Measurements from ENCODE around the gene ARAP2.
A peak's percentile ranks its signal among the peaks of the same experiment; 100 is the strongest.

Gene ARAP2

GRCh38 chr4:36290641-36291040 is 46.3 kb upstream of the ARAP2 start:
- Histone ChIP-seq H3K4me3 (ENCODE audit: low read length, poor library complexity, severe bottlenecking) (no peak overlapping the region), H3K4me1 (ENCODE audit: insufficient read depth, low read length, poor library complexity, severe bottlenecking) (peaks cover 19% of the 10 kb centered on the region), H3K9me3 (ENCODE audit: insufficient read depth, low read depth, low read length) (no peaks in the 10 kb centered on the region), H3K27me3 (ENCODE audit: insufficient read depth, low read length, poor library complexity, severe bottlenecking) (no peaks in the 10 kb centered on the region), H3K4me2 (ENCODE audit: low read depth, low read length, poor library complexity, severe bottlenecking) (no peak overlapping the region), H3F3A (ENCODE audit: low read depth) (no peaks in the 10 kb centered on the region), H2AFZ (ENCODE audit: low read length) (no peak overlapping the region), H3K79me2 (ENCODE audit: insufficient read depth, low read length) (no peaks in the 10 kb centered on the region), H3K36me3 (ENCODE audit: insufficient read depth, low read length) (no peaks in the 10 kb centered on the region), H3K9me2 (replicated peaks; ENCODE audit: low read depth, low read length) (no peaks in the 10 kb centered on the region), H4K20me1 (ENCODE audit: insufficient read depth, low read length, poor library complexity, severe bottlenecking) (no peaks in the 10 kb centered on the region), H3K9ac (ENCODE audit: low read depth, low read length, poor library complexity, severe bottlenecking) (no peak overlapping the region)
- no peak for TF ChIP-seq EZH2phosphoT487 (IDR thresholded peaks at IDR 0.05; ENCODE audit: borderline replicate concordance)
- no peak for TF ChIP-seq CTCF (conservative IDR thresholded peaks at IDR 0.05; ENCODE audit: low read length)

- Histone ChIP-seq H3F3A (ENCODE audit: low read depth) (no peaks in the 10 kb centered on the region), H3K27me3 (ENCODE audit: insufficient read depth, low read length, poor library complexity, severe bottlenecking) (no peaks in the 10 kb centered on the region), H3K4me1 (ENCODE audit: insufficient read depth, low read length, poor library complexity, severe bottlenecking) (peaks cover 37% of the 10 kb centered on the region), H2AFZ (ENCODE audit: low read length) (peak overlapping the region; percentile 24; the same call in 1 of the 2 replicates), H3K9ac (ENCODE audit: low read depth, low read length, poor library complexity, severe bottlenecking) (no peak overlapping the region), H3K4me2 (ENCODE audit: low read depth, low read length, poor library complexity, severe bottlenecking) (no peak overlapping the region), H3K79me2 (ENCODE audit: insufficient read depth, low read length) (no peaks in the 10 kb centered on the region), H3K9me3 (ENCODE audit: insufficient read depth, low read depth, low read length) (no peaks in the 10 kb centered on the region), H3K9me2 (replicated peaks; ENCODE audit: low read depth, low read length) (no peaks in the 10 kb centered on the region), H3K4me3 (ENCODE audit: low read length, poor library complexity, severe bottlenecking) (no peak overlapping the region), H4K20me1 (ENCODE audit: insufficient read depth, low read length, poor library complexity, severe bottlenecking) (no peaks in the 10 kb centered on the region), H3K36me3 (ENCODE audit: insufficient read depth, low read length) (no peaks in the 10 kb centered on the region)
- TF ChIP-seq CTCF (conservative IDR thresholded peaks at IDR 0.05; ENCODE audit: low read length) (no peak), EZH2phosphoT487 (IDR thresholded peaks at IDR 0.05; ENCODE audit: borderline replicate concordance) (no peak)
Measured at GRCh38 chr4:36288731-36289426, 44.6 kb upstream of the ARAP2 start.

GRCh38 chr4:36286481-36286871 is 42.2 kb upstream of the ARAP2 start:
- H3K27me3 ChIP-seq (ENCODE audit: insufficient read depth, low read length, poor library complexity, severe bottlenecking) = no peaks in the 10 kb centered on the region
- peaks cover 48% of the 10 kb centered on the region for H3K4me1 ChIP-seq (ENCODE audit: insufficient read depth, low read length, poor library complexity, severe bottlenecking)
- H3K9me3 ChIP-seq (ENCODE audit: insufficient read depth, low read depth, low read length) = no peaks in the 10 kb centered on the region
- H4K20me1 ChIP-seq (ENCODE audit: insufficient read depth, low read length, poor library complexity, severe bottlenecking) = no peaks in the 10 kb centered on the region
- H3K9me2 ChIP-seq (replicated peaks; ENCODE audit: low read depth, low read length) = no peaks in the 10 kb centered on the region
- peak overlapping the region; percentile 65; the same call in 1 of the 2 replicates for H2AFZ ChIP-seq (ENCODE audit: low read length)
- peak overlapping the region; percentile 67 for H3K4me2 ChIP-seq (ENCODE audit: low read depth, low read length, poor library complexity, severe bottlenecking)
- TF ChIP-seq EZH2phosphoT487 (IDR thresholded peaks at IDR 0.05; ENCODE audit: borderline replicate concordance) = no peak
- TF ChIP-seq CTCF (conservative IDR thresholded peaks at IDR 0.05; ENCODE audit: low read length) = no peak
- no peaks in the 10 kb centered on the region for H3F3A ChIP-seq (ENCODE audit: low read depth)
- peak overlapping the region; percentile 23 for H3K9ac ChIP-seq (ENCODE audit: low read depth, low read length, poor library complexity, severe bottlenecking)
- H3K36me3 ChIP-seq (ENCODE audit: insufficient read depth, low read length) = no peaks in the 10 kb centered on the region
- peak overlapping the region; percentile 49 for H3K4me3 ChIP-seq (ENCODE audit: low read length, poor library complexity, severe bottlenecking)
- no peaks in the 10 kb centered on the region for H3K79me2 ChIP-seq (ENCODE audit: insufficient read depth, low read length)

Measured in Loucy (cell line).